Calu3 (cell line): ENCODE data around the gene TMEM184B. TPM values are rescaled to one million over a fixed set of nuclear protein-coding genes. Genes with fewer than 3 reads are reported as not detected.

Source experiments
- BruUV-seq: library from RNA; stranded (reverse); fragments of 400-500 nt; replicated peaks from 2 replicates; lab custom pipeline; 2021; lab: Mats Ljungman, UMichigan
- CTCF ChIA-PET: fragments of 300-600 bp; sonication (Branson Sonifier 250); formaldehyde crosslinking; loops from one replicate; lab custom pipeline; 2022; ENCODE audit warnings: antibody characterized with exemption; lab: Charles Lee
- DNase-seq: peaks from one replicate; pipeline ENCODE4 v3.0.0; 2022
- H3K27ac Mint-ChIP-seq: one replicate; pipeline ENCODE4 v1.8.0; 2022; ENCODE audit warnings: mixed read lengths; ENCODE audit not compliant: unreplicated experiment
- H3K27me3 Mint-ChIP-seq: one replicate; pipeline ENCODE4 v1.8.0; 2022; ENCODE audit warnings: mixed read lengths; ENCODE audit not compliant: unreplicated experiment
- H3K36me3 Mint-ChIP-seq: one replicate; pipeline ENCODE4 v1.8.0; 2022; ENCODE audit warnings: mild to moderate bottlenecking, moderate library complexity, mixed read lengths; ENCODE audit not compliant: insufficient read depth, unreplicated experiment
- H3K4me1 Mint-ChIP-seq: one replicate; pipeline ENCODE4 v1.8.0; 2022; ENCODE audit warnings: mild to moderate bottlenecking, low read depth, mixed read lengths; ENCODE audit not compliant: unreplicated experiment
- H3K4me3 Mint-ChIP-seq: one replicate; pipeline ENCODE4 v1.8.0; 2022; ENCODE audit warnings: mild to moderate bottlenecking, low read depth, moderate library complexity, mixed read lengths; ENCODE audit not compliant: unreplicated experiment
- H3K9me3 Mint-ChIP-seq: one replicate; pipeline ENCODE4 v1.8.0; 2022; ENCODE audit warnings: low read depth, mixed read lengths; ENCODE audit not compliant: unreplicated experiment
- CTCF ChIP-seq: fragments of 200-600 bp; IDR thresholded peaks from one replicate; pipeline ENCODE4 v1.8.0; 2022; ENCODE audit warnings: antibody characterized with exemption; ENCODE audit not compliant: unreplicated experiment
- intact Hi-C: fragments of 100-400 bp; cut with micrococcal nuclease; formaldehyde crosslinking; loops from one replicate; pipeline ENCODE4 v1.10.0; 2022; ENCODE audit not compliant: unreplicated experiment
- total RNA-seq: library from RNA; stranded (reverse); gene quantifications from 2 replicates; pipeline ENCODE4 v1.2.3, GENCODE V29; 2022

TMEM184B gene
- total RNA-seq, 1 experiment from 2014 or later: 114 TPM

DNA sequence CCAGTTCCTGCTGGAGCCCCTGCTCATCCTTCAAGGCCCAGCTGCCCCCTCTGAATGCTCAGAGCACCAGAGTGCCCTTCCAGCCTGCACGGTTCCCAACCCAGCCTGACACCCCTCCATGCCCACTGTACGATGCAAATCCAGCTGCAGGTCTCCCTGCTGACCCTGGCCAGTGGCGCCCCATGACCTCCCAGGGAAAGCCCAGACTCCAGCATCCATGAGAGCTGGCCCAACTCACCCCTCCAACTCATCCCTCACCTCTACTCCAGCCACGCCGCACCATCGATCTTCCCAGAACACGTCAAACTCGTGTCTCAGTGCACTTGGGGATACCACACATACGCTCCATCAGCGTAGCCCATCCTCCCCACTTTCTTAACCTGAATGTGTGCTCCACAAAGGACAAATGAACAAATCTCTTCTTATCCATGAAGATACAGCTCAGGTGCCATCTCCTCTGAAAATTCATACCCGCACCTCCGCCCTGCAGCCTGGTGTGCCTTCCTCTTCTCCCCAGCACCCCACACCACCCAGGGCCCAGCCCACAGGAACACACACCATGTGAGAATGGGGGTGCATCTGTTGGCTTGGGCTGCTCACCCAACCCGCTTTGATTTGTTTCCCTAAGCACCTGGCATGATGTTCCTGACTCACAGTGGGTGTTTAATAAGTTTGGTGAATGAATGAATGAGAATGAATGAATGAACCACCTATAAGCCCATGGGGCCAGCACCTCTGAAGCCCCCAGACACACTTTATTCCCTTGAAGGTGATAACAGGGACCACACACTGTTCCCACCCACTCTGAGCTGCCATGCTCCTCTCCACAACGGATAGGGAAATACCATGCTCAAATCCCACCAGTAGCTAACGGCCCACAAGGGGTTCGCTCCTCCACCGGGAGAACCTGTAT, 97.3 kb downstream of the TMEM184B start:
- no peaks in the 10 kb centered on the region for H3K9me3 Mint-ChIP-seq
- H3K27me3 Mint-ChIP-seq: no peaks in the 10 kb centered on the region
- peak overlapping the region; percentile 95 for H3K27ac Mint-ChIP-seq
- H3K4me1 Mint-ChIP-seq: peaks cover 78% of the 10 kb centered on the region
- no TSS peak for BruUV-seq
- peaks cover 47% of the 10 kb centered on the region for H3K36me3 Mint-ChIP-seq
- CTCF ChIA-PET: no interaction called here
- TF ChIP-seq CTCF: no peak
- DNase-seq: no peak
- intact Hi-C loops: no loop called here
- no peak overlapping the region for H3K4me3 Mint-ChIP-seq

DNA sequence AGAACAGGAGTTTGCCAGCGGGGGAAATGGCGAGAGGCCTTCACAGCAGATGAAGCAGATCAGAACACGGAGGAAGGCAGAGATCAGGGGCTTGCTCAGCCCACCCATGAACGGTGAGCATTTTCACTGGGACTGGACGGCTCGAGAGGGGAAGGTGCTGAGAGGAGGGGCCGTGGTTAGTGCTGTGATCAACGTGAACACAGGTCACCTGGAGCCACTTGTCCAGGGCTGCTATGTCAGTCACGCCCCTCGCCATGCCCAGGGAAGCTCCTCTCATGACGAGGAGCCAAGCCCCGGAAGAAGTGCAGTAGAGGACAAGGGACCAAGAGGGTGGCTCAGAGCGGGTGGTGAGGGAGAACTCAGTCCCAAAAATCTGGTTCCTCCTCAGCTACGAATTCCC, 98.2 kb downstream of the TMEM184B start:
- peaks cover 38% of the 10 kb centered on the region for H3K36me3 Mint-ChIP-seq
- no peak for DNase-seq
- H3K27ac Mint-ChIP-seq: peak overlapping the region; percentile 95
- H3K27me3 Mint-ChIP-seq: no peaks in the 10 kb centered on the region
- peaks cover 70% of the 10 kb centered on the region for H3K4me1 Mint-ChIP-seq
- TF ChIP-seq CTCF: no peak
- no TSS peak for BruUV-seq
- intact Hi-C loops: no loop called here
- H3K9me3 Mint-ChIP-seq: no peaks in the 10 kb centered on the region
- CTCF ChIA-PET: no interaction called here
- H3K4me3 Mint-ChIP-seq: no peak overlapping the region

DNA sequence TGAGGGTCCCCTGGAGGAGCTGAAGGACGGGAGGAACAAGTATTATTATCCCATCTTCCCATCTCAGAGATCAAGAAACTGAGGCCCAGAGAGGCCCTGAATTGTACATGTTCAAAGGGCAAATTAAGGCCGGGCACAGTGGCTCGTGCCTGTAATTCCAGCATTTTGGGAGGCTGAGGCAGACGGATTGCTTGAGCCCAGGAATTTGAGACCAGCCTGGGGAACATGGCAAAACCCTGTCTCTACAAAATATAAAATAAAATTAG, 99.2 kb downstream of the TMEM184B start:
- no peak for DNase-seq
- Mint-ChIP-seq H3K4me1 (peaks cover 67% of the 10 kb centered on the region), H3K27me3 (no peaks in the 10 kb centered on the region), H3K9me3 (no peaks in the 10 kb centered on the region), H3K4me3 (peak overlapping the region; percentile 17), H3K36me3 (peaks cover 30% of the 10 kb centered on the region), H3K27ac (peak overlapping the region; percentile 95)
- intact Hi-C loops: no loop called here
- BruUV-seq: no TSS peak
- no peak for TF ChIP-seq CTCF
- CTCF ChIA-PET: interaction anchor here (0.6 kb wide), 1 partner anchor 12 kb away, joined by 6 read pairs; no protein-coding TSS in a partner anchor

DNA sequence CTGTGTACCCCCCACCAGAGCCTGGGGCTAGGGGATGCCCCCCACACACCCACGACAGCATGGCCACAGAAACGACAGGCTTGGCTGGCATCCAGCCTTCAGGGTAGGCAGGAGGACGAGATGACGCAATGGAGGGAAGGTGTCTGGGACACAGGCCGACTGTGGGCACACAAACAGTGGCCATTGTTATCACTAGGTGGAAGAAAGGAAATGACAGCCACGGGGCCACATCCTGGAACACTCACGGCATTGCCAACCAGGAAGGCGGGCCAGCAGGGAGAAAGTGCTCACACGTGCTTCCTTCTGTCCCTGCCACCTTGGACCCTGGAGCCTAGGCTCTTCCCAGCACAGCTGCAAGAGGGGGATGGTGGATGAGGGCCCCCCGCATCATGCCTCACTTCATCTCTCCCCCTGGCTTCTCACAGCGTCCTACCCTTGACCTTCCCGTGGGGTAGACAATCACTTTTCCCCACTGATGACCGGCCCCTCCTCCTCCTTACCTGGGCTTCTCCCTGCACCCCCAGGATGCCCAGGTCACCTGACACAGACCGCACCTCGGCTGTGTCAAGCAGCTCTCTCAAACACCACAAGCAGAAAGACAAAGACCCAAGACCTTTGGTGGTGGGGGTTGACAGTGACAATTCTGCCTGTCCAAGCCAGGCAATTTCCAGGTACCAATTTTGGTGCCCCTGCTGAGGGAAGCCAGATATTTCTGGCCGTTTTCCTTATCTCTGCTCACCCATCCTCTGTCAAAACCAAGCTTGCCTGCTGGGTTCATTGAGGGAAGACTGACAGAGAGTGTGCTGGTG, 99.8 kb downstream of the TMEM184B start:
- Mint-ChIP-seq H3K36me3 (peaks cover 28% of the 10 kb centered on the region), H3K4me1 (peaks cover 67% of the 10 kb centered on the region), H3K27me3 (no peaks in the 10 kb centered on the region), H3K27ac (peak overlapping the region; percentile 95), H3K9me3 (no peaks in the 10 kb centered on the region), H3K4me3 (peak overlapping the region; percentile 17)
- DNase-seq: peak; percentile 89
- intact Hi-C loops: no loop called here
- CTCF ChIA-PET: interaction anchor here (0.6 kb wide), 1 partner anchor 11 kb away, joined by 6 read pairs; no protein-coding TSS in a partner anchor
- TF ChIP-seq CTCF: no peak
- BruUV-seq: no TSS peak
